Measurements from ENCODE around the gene CLPTM1.

CLPTM1 gene

GRCh38 chr19:45019187-45019586, 64.0 kb downstream of the CLPTM1 start:
- Histone ChIP-seq H3K9ac (ENCODE audit: low read length) (no peak overlapping the region), H3K4me3 (ENCODE audit: insufficient read depth in 1 of 2, low read depth in 1 of 2, low read length in 2 of 2) (no peak overlapping the region), H3K18ac (ENCODE audit: low read depth in 1 of 2, low read length in 2 of 2) (no peak overlapping the region), H3K27me3 (ENCODE audit: control insufficient read depth in 1 of 2, insufficient read depth in 1 of 2, low read length in 2 of 2) (no peaks in the 10 kb centered on the region), H3K23ac (ENCODE audit: low read length in 2 of 2) (no peak overlapping the region), H2BK120ac (ENCODE audit: low read depth, low read length) (no peak overlapping the region), H4K91ac (ENCODE audit: low read length) (no peak overlapping the region), H3K9me3 (ENCODE audit: control insufficient read depth, low read length) (no peaks in the 10 kb centered on the region), H2AFZ (ENCODE audit: low read depth, low read length) (no peak overlapping the region), H3K14ac (ENCODE audit: low read length in 2 of 2) (no peak overlapping the region), H2BK15ac (ENCODE audit: low read depth, poor library complexity, severe bottlenecking) (no peak overlapping the region), H3K79me1 (replicated peaks; ENCODE audit: low read length, poor library complexity, severe bottlenecking) (no peaks in the 10 kb centered on the region), H3K4me1 (ENCODE audit: control insufficient read depth, insufficient read depth, low read depth, low read length) (no peaks in the 10 kb centered on the region), H3K4ac (ENCODE audit: low read depth in 1 of 2, low read length in 2 of 2) (no peak overlapping the region), H3K4me2 (ENCODE audit: low read length, poor library complexity, severe bottlenecking) (no peak overlapping the region), H4K8ac (ENCODE audit: low read length) (no peak overlapping the region), H2BK12ac (ENCODE audit: low read length in 2 of 2) (no peak overlapping the region), H3K36me3 (ENCODE audit: control insufficient read depth in 1 of 2, insufficient read depth in 2 of 2, low read depth in 1 of 2, low read length in 2 of 2) (peaks cover 25 to 27% of the 10 kb centered on the region in 2 experiments), H2BK5ac (ENCODE audit: low read depth, low read length, poor library complexity, severe bottlenecking) (no peak overlapping the region), H2AK5ac (ENCODE audit: low read length, severe bottlenecking) (no peak overlapping the region), H3K27ac (ENCODE audit: low read length, poor library complexity, severe bottlenecking) (no peak overlapping the region)
- WGBS = 87% methylated on average over 2 of the region's 2 CpGs
- DNase-seq = no peak

- Histone ChIP-seq H3K23ac (ENCODE audit: low read length in 2 of 2) (no peak overlapping the region), H2AFZ (ENCODE audit: low read depth, low read length) (no peak overlapping the region), H3K18ac (ENCODE audit: low read depth in 1 of 2, low read length in 2 of 2) (no peak overlapping the region), H2BK5ac (ENCODE audit: low read depth, low read length, poor library complexity, severe bottlenecking) (no peak overlapping the region), H3K27me3 (ENCODE audit: control insufficient read depth in 1 of 2, insufficient read depth in 1 of 2, low read length in 2 of 2) (no peaks in the 10 kb centered on the region), H3K14ac (ENCODE audit: low read length in 2 of 2) (no peak overlapping the region), H2BK12ac (ENCODE audit: low read length in 2 of 2) (no peak overlapping the region), H3K4me2 (ENCODE audit: low read length, poor library complexity, severe bottlenecking) (no peak overlapping the region), H2AK5ac (ENCODE audit: low read length, severe bottlenecking) (no peak overlapping the region), H3K9me3 (ENCODE audit: control insufficient read depth, low read length) (no peaks in the 10 kb centered on the region), H3K27ac (ENCODE audit: low read length, poor library complexity, severe bottlenecking) (no peak overlapping the region), H3K4me1 (ENCODE audit: control insufficient read depth, insufficient read depth, low read depth, low read length) (no peaks in the 10 kb centered on the region), H3K79me1 (replicated peaks; ENCODE audit: low read length, poor library complexity, severe bottlenecking) (no peaks in the 10 kb centered on the region), H3K9ac (ENCODE audit: low read length) (no peak overlapping the region), H3K4me3 (ENCODE audit: insufficient read depth in 1 of 2, low read depth in 1 of 2, low read length in 2 of 2) (no peak overlapping the region), H4K91ac (ENCODE audit: low read length) (no peak overlapping the region), H3K4ac (ENCODE audit: low read depth in 1 of 2, low read length in 2 of 2) (no peak overlapping the region), H3K36me3 (ENCODE audit: control insufficient read depth in 1 of 2, insufficient read depth in 2 of 2, low read depth in 1 of 2, low read length in 2 of 2) (peaks cover 22 to 25% of the 10 kb centered on the region in 2 experiments), H2BK120ac (ENCODE audit: low read depth, low read length) (no peak overlapping the region), H4K8ac (ENCODE audit: low read length) (no peak overlapping the region), H2BK15ac (ENCODE audit: low read depth, poor library complexity, severe bottlenecking) (no peak overlapping the region)
- 95% methylated on average over 3 of the region's 3 CpGs for WGBS
- DNase-seq = no peak
These were observed 64.9 kb downstream of the CLPTM1 start for GRCh38 chr19:45020071-45020470.

GRCh38 chr19:45021971-45022370, 66.8 kb downstream of the CLPTM1 start:
- 96% methylated on average over 13 of the region's 14 CpGs for WGBS
- H2BK15ac ChIP-seq (ENCODE audit: low read depth, poor library complexity, severe bottlenecking) = no peak overlapping the region
- peak overlapping the region; percentile 60 for H4K8ac ChIP-seq (ENCODE audit: low read length)
- H3K23ac ChIP-seq (ENCODE audit: low read length in 2 of 2) = no peak overlapping the region
- no peak overlapping the region for H3K4me3 ChIP-seq (ENCODE audit: insufficient read depth in 1 of 2, low read depth in 1 of 2, low read length in 2 of 2)
- DNase-seq = no peak
- H3K4me1 ChIP-seq (ENCODE audit: control insufficient read depth, insufficient read depth, low read depth, low read length) = no peaks in the 10 kb centered on the region
- no peak overlapping the region for H2AK5ac ChIP-seq (ENCODE audit: low read length, severe bottlenecking)
- no peak overlapping the region for H3K9ac ChIP-seq (ENCODE audit: low read length)
- H3K27me3 ChIP-seq (ENCODE audit: control insufficient read depth in 1 of 2, insufficient read depth in 1 of 2, low read length in 2 of 2) = no peaks in the 10 kb centered on the region
- H4K91ac ChIP-seq (ENCODE audit: low read length) = no peak overlapping the region
- H3K4me2 ChIP-seq (ENCODE audit: low read length, poor library complexity, severe bottlenecking) = no peak overlapping the region
- H3K18ac ChIP-seq (ENCODE audit: low read depth in 1 of 2, low read length in 2 of 2) = no peak overlapping the region
- H2AFZ ChIP-seq (ENCODE audit: low read depth, low read length) = no peak overlapping the region
- no peak overlapping the region for H2BK5ac ChIP-seq (ENCODE audit: low read depth, low read length, poor library complexity, severe bottlenecking)
- peaks cover 25 to 31% of the 10 kb centered on the region in 2 experiments for H3K36me3 ChIP-seq (ENCODE audit: control insufficient read depth in 1 of 2, insufficient read depth in 2 of 2, low read depth in 1 of 2, low read length in 2 of 2)
- H3K4ac ChIP-seq (ENCODE audit: low read depth in 1 of 2, low read length in 2 of 2) = no peak overlapping the region
- H3K27ac ChIP-seq (ENCODE audit: low read length, poor library complexity, severe bottlenecking) = no peak overlapping the region
- H3K79me1 ChIP-seq (replicated peaks; ENCODE audit: low read length, poor library complexity, severe bottlenecking) = no peaks in the 10 kb centered on the region
- H2BK120ac ChIP-seq (ENCODE audit: low read depth, low read length) = no peak overlapping the region
- no peaks in the 10 kb centered on the region for H3K9me3 ChIP-seq (ENCODE audit: control insufficient read depth, low read length)
- H2BK12ac ChIP-seq (ENCODE audit: low read length in 2 of 2) = no peak overlapping the region
- H3K14ac ChIP-seq (ENCODE audit: low read length in 2 of 2) = no peak overlapping the region

- Histone ChIP-seq H3K4me1 (ENCODE audit: control insufficient read depth, insufficient read depth, low read depth, low read length) (no peaks in the 10 kb centered on the region), H3K14ac (ENCODE audit: low read length in 2 of 2) (no peak overlapping the region), H2BK15ac (ENCODE audit: low read depth, poor library complexity, severe bottlenecking) (no peak overlapping the region), H4K91ac (ENCODE audit: low read length) (no peak overlapping the region), H3K27me3 (ENCODE audit: control insufficient read depth in 1 of 2, insufficient read depth in 1 of 2, low read length in 2 of 2) (no peaks in the 10 kb centered on the region), H3K18ac (ENCODE audit: low read depth in 1 of 2, low read length in 2 of 2) (no peak overlapping the region), H3K36me3 (ENCODE audit: control insufficient read depth in 1 of 2, insufficient read depth in 2 of 2, low read depth in 1 of 2, low read length in 2 of 2) (peaks cover 30 to 31% of the 10 kb centered on the region in 2 experiments), H4K8ac (ENCODE audit: low read length) (no peak overlapping the region), H3K23ac (ENCODE audit: low read length in 2 of 2) (no peak overlapping the region), H2BK12ac (ENCODE audit: low read length in 2 of 2) (no peak overlapping the region), H3K4me2 (ENCODE audit: low read length, poor library complexity, severe bottlenecking) (no peak overlapping the region), H2BK120ac (ENCODE audit: low read depth, low read length) (no peak overlapping the region), H3K9ac (ENCODE audit: low read length) (no peak overlapping the region), H3K79me1 (replicated peaks; ENCODE audit: low read length, poor library complexity, severe bottlenecking) (no peaks in the 10 kb centered on the region), H3K4ac (ENCODE audit: low read depth in 1 of 2, low read length in 2 of 2) (no peak overlapping the region), H2AFZ (ENCODE audit: low read depth, low read length) (no peak overlapping the region), H3K27ac (ENCODE audit: low read length, poor library complexity, severe bottlenecking) (no peak overlapping the region), H3K9me3 (ENCODE audit: control insufficient read depth, low read length) (no peaks in the 10 kb centered on the region), H2AK5ac (ENCODE audit: low read length, severe bottlenecking) (no peak overlapping the region), H2BK5ac (ENCODE audit: low read depth, low read length, poor library complexity, severe bottlenecking) (no peak overlapping the region), H3K4me3 (ENCODE audit: insufficient read depth in 1 of 2, low read depth in 1 of 2, low read length in 2 of 2) (no peak overlapping the region)
- WGBS = 98% methylated on average over 4 of the region's 4 CpGs
- DNase-seq = no peak
These were observed 67.9 kb downstream of the CLPTM1 start for GRCh38 chr19:45023048-45023447.

Measured in mesenchymal stem cell (in vitro differentiated cells and primary cell).